ENCODE measurements around the gene ALDH8A1. TPM values are rescaled to one million over a fixed set of nuclear protein-coding genes. Genes with fewer than 3 reads are reported as not detected.

ALDH8A1 gene
- total and polyA plus RNA-seq, 2 of the 13 experiments (the other 11 are each of a cell fraction or from before 2014, with no cell fraction given), result 1.1 to 3.4 TPM

DNA sequence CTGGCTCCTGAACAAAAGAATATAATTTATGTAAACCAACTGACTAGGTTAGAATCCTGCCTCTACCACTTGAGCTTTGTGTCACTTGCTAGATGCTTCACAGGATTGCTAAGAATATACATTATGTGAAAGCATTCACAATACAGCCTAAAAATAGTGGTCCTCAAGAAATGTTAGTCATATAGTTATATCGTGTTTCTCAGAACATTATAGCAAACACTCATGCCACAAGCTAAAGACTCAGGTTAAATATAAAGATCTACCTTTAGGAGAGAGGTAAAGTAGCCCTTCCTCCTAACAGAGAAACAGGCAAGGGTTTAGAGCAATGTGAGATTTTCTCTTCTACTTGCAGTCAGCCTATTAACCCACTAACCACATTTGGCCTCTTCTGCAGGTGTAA is 17.8 kb upstream of the ALDH8A1 start (continued):
- TF ChIP-seq, protein P1, sequence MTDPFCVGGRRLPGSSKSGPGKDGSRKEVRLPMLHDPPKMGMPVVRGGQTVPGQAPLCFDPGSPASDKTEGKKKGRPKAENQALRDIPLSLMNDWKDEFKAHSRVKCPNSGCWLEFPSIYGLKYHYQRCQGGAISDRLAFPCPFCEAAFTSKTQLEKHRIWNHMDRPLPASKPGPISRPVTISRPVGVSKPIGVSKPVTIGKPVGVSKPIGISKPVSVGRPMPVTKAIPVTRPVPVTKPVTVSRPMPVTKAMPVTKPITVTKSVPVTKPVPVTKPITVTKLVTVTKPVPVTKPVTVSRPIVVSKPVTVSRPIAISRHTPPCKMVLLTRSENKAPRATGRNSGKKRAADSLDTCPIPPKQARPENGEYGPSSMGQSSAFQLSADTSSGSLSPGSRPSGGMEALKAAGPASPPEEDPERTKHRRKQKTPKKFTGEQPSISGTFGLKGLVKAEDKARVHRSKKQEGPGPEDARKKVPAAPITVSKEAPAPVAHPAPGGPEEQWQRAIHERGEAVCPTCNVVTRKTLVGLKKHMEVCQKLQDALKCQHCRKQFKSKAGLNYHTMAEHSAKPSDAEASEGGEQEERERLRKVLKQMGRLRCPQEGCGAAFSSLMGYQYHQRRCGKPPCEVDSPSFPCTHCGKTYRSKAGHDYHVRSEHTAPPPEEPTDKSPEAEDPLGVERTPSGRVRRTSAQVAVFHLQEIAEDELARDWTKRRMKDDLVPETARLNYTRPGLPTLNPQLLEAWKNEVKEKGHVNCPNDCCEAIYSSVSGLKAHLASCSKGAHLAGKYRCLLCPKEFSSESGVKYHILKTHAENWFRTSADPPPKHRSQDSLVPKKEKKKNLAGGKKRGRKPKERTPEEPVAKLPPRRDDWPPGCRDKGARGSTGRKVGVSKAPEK (CRISPR knock-in tag; IDR thresholded peaks at IDR 0.05; ENCODE audit: borderline replicate concordance), result no peak
- TF ChIP-seq TBL1XR1 (IDR thresholded peaks at IDR 0.05; ENCODE audit: borderline replicate concordance, low read length, partially characterized antibody) (no peak), KMT2A (CRISPR knock-in tag; IDR thresholded peaks at IDR 0.05) (no peak)
- TF ChIP-seq, protein P2, sequence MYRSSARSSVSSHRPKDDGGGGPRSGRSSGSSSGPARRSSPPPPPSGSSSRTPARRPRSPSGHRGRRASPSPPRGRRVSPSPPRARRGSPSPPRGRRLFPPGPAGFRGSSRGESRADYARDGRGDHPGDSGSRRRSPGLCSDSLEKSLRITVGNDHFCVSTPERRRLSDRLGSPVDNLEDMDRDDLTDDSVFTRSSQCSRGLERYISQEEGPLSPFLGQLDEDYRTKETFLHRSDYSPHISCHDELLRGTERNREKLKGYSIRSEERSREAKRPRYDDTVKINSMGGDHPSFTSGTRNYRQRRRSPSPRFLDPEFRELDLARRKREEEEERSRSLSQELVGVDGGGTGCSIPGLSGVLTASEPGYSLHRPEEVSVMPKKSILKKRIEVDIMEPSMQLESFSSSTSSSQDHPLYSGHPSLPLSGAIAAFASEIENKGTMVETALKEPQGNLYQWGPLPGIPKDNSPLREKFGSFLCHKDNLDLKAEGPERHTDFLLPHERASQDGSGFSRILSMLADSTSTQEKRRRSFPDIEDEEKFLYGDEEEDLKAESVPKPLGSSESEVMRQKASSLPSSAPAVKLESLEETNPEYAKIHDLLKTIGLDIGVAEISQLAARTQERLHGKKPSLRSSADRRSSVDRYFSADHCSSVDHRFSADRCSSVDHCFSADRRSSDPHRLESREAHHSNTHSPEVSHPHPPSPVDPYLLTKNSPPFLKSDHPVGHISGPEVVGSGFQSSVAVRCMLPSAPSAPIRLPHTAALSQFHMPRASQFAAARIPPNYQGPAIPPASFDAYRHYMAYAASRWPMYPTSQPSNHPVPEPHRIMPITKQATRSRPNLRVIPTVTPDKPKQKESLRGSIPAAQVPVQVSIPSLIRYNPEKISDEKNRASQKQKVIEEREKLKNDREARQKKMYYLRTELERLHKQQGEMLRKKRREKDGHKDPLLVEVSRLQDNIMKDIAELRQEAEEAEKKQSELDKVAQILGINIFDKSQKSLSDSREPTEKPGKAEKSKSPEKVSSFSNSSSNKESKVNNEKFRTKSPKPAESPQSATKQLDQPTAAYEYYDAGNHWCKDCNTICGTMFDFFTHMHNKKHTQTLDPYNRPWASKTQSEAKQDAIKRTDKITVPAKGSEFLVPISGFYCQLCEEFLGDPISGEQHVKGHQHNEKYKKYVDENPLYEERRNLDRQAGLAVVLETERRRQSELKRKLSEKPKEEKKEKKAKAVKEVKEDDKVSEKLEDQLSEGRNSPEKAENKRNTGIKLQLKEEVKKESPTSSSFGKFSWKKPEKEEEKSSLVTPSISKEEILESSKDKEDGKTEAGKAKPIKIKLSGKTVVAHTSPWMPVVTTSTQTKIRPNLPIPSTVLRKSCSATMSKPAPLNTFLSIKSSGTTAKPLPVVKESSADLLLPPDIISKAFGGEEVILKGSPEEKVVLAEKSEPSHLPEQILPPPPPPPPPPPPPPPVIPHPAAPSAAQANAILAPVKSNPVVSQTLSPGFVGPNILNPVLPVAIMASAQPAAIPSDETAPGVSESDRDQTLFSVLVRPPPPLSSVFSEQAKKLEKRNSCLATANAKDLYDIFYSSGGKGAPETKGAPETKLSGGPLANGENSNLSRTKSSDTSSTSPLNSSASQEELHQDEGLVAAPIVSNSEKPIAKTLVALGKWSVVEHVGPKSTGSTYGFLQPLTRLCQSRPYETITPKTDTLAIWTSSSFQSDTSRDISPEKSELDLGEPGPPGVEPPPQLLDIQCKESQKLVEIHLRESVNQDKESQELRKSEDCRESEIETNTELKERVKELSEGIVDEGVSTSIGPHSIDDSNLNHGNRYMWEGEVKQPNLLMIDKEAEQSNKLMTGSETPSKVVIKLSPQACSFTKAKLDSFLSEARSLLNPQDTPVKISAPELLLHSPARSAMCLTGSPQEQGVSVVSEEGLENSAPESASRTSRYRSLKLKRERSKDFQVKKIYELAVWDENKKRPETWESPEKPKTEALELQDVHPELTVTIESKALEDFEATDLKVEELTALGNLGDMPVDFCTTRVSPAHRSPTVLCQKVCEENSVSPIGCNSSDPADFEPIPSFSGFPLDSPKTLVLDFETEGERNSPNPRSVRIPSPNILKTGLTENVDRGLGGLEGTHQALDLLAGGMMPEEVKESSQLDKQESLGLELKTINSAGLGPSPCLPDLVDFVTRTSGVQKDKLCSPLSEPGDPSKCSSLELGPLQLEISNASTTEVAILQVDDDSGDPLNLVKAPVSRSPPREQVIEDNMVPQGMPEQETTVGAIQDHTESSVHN (CRISPR knock-in tag; IDR thresholded peaks at IDR 0.05), result no peak

Data from HepG2 (cell line).